ENCODE data around the gene TMEFF2. TPM values are rescaled to one million over a fixed set of nuclear protein-coding genes. Genes with fewer than 3 reads are reported as not detected.

The TMEFF2 gene
- total RNA-seq, 4 donors from 2014 or later, result 0.16 to 0.46 (median 0.17) TPM; not detected in 1

DNA sequence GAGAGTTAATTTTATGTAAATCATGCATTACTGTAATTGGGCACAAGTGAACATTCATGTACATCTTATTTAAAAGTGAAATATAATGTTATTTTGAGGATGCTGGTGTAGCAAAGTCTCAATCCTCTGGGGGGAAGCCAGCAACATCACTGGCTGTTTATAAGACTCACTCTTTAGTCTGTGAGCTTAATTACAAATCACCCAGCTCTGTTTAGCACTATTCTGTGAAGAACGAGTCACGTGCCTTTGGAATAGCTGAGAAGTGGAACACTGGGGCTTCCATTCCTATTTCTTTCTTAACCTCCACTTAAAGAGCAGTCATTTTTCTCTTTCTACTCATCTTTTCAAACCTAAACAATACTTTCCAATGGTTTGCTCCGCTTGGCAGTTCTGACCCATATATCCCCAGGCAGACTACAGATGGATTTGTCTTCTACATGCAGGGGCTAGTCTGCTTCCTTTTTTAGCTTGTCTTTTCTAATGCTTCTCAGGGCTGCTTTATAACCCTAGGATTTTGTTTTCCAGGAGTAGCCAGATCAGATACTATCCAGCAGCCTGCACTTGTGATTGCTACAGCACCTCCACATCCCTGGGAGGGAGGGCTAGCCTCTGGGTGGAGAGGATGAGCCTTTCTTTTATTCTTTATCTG is 252.5 kb downstream of the TMEFF2 start:
- 39 to 42% methylated on average over 3 of the region's 3 CpGs for WGBS, 2 donors
- DNase-seq (ENCODE audit: low spot score in 2 of 2), result no peak
- TF ChIP-seq CTCF (IDR thresholded peaks at IDR 0.05) (no peak), POLR2A (IDR thresholded peaks at IDR 0.05) (no peak)
- H3K4me3 ChIP-seq (ENCODE audit: low read depth, poor library complexity, severe bottlenecking), result no peak overlapping the region
- intact Hi-C loops (cut with DNase I; ENCODE audit: low total_unique reads), result loop anchor here (5.0 kb wide), 1 partner anchor 305 kb away; no protein-coding TSS in a partner anchor

- H3K4me3 ChIP-seq (ENCODE audit: low read depth, poor library complexity, severe bottlenecking), result no peak overlapping the region
- no peak for DNase-seq (ENCODE audit: low spot score in 2 of 2)
- intact Hi-C loops (cut with DNase I; ENCODE audit: low total_unique reads), result loop anchor here (5.0 kb wide), 1 partner anchor 304 kb away; no protein-coding TSS in a partner anchor
- TF ChIP-seq POLR2A (IDR thresholded peaks at IDR 0.05) (no peak), CTCF (IDR thresholded peaks at IDR 0.05) (no peak)
- 40 to 45% methylated on average over 3 of the region's 3 CpGs for WGBS, 2 donors
These were observed 253.3 kb downstream of the TMEFF2 start for GRCh38 chr2:191941376-191941929.

GRCh38 chr2:191938779-191939178 is 256.0 kb downstream of the TMEFF2 start:
- TF ChIP-seq POLR2A (IDR thresholded peaks at IDR 0.05), result no peak
- TF ChIP-seq CTCF (IDR thresholded peaks at IDR 0.05), result no peak
- DNase-seq (ENCODE audit: low spot score in 2 of 2), result no peak
- whole genome bisulfite sequencing, 2 donors, result 55 to 69% methylated on average over 1 of the region's 1 CpG
- intact Hi-C loops (cut with DNase I; ENCODE audit: low total_unique reads), result no loop called here
- H3K4me3 ChIP-seq (ENCODE audit: low read depth, poor library complexity, severe bottlenecking), result no peak overlapping the region

DNA sequence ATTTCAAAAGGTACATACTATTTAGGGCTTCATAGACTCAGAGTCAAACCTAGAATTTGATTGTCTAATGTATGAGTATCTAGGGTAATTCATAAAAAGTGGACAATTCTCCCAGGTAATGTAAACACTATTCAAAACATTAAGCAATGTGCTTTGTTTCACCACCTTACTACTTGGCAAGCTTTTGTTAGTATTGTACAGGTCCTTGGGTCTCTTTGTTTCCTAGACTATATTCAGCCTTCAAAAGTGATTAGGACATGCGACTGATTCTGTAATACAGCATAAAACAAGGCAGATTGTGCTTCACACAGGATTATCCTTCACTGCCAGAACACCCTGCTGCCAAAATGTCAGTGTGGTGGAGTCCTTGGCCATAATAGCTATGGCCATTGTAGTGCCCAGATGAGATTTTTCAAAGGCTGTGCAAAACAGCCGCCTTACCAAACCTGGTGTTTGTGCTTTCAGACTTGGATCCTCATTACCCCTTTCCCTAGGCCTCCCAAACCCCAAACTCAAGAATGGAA is 257.8 kb downstream of the TMEFF2 start:
- no peak for DNase-seq (ENCODE audit: low spot score in 2 of 2)
- intact Hi-C loops (cut with DNase I; ENCODE audit: low total_unique reads), result no loop called here
- 92 to 93% methylated on average over 2 of the region's 2 CpGs for WGBS, 2 donors
- TF ChIP-seq POLR2A (IDR thresholded peaks at IDR 0.05) (no peak), CTCF (IDR thresholded peaks at IDR 0.05) (no peak)
- H3K4me3 ChIP-seq (ENCODE audit: low read depth, poor library complexity, severe bottlenecking), result no peak overlapping the region

DNA sequence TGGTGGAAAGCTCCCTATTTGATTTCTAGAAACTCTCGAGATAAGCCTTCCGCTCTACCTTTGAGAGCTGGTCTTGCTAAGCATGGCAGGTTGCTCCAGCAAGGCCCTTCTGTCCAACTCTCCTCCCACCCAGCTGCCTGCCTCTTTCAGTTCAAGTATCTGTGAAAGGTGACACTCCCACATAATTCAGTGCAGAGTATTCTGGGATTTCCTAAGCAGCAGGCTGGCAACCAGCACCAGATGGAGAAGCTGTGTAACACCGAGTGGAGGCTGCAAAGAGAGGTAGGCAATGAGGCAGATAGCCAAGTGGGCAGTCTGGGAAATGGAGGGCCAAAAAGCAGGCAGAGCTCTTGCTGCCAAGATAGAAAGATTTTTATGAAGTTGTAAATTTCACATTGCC is 259.5 kb downstream of the TMEFF2 start:
- 76 to 85% methylated on average over 3 of the region's 3 CpGs for WGBS, 2 donors
- H3K4me3 ChIP-seq (ENCODE audit: low read depth, poor library complexity, severe bottlenecking), result no peak overlapping the region
- DNase-seq (ENCODE audit: low spot score in 2 of 2), result no peak
- no peak for TF ChIP-seq CTCF (IDR thresholded peaks at IDR 0.05)
- intact Hi-C loops (cut with DNase I; ENCODE audit: low total_unique reads), result no loop called here
